Measurements from ENCODE around the gene ST6GALNAC6.

- TF ChIP-seq CTCF (IDR thresholded peaks at IDR 0.05): peak in 1 of 3 donors; percentile 90
- no peak for TF ChIP-seq POLR2A (IDR thresholded peaks at IDR 0.05)
Measured at GRCh38 chr9:127921557-127922120, 22.2 kb upstream of the ST6GALNAC6 start.

All from lower leg skin (tissue), 3 donors.